HG03469 (cell line): ENCODE data around the gene TCEAL1.
"Not testable (repeated sequence)": the region's sequence is repeated elsewhere in the genome, so short reads cannot be mapped to it uniquely, and the experiment has no call there.

Experiments used
- ATAC-seq: cut with Tn5 transposase; IDR thresholded peaks from one replicate; pipeline ENCODE4 v1.9.1; 2021; ENCODE audit warnings: mild to moderate bottlenecking, moderate library complexity, moderate number of reproducible peaks; ENCODE audit not compliant: unreplicated experiment

Gene TCEAL1

GRCh38 chrX:103631145-103631544 lies 2.4 kb downstream of the TCEAL1 start:
- ATAC-seq: no peak

- ATAC-seq: no peak
These were observed 6.7 kb downstream of the TCEAL1 start for GRCh38 chrX:103635436-103635835.

DNA sequence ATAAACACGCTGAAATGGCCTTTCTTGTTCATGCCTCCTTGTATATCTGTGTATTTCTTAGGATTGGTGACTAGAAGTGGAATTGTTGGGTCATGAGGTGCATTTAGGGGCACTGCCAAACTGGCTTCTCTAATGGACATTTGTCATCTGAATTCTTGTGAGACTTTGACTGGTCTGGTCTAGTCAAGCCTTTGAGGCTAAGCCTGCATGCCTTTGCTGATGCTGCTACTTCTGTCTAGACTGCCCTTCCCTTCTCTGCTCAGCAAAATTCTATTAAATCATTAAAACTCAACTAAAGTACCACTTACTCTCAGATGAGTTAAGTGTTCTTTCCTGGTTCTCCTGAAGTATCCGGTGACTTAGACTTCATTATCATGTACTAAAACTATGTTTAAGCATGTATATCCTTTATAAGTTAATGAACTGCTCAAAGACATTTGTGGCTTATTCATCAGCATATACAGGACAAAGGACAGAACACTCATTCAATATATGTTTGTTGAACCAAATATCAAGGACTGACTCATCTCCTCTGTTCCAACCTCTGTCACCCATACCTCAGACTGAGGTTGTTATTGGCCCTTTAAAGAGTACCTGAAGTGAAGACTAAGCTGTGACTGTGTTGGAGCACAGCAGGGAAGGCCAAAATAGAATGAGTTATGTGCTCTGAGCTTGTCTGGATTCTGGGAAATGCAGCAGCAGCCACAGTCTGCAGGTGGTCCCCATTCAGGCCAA lies 9.0 kb downstream of the TCEAL1 start:
- ATAC-seq: no peak

- ATAC-seq: not testable (repeated sequence)
These were observed 9.9 kb downstream of the TCEAL1 start for GRCh38 chrX:103638479-103639346.

DNA sequence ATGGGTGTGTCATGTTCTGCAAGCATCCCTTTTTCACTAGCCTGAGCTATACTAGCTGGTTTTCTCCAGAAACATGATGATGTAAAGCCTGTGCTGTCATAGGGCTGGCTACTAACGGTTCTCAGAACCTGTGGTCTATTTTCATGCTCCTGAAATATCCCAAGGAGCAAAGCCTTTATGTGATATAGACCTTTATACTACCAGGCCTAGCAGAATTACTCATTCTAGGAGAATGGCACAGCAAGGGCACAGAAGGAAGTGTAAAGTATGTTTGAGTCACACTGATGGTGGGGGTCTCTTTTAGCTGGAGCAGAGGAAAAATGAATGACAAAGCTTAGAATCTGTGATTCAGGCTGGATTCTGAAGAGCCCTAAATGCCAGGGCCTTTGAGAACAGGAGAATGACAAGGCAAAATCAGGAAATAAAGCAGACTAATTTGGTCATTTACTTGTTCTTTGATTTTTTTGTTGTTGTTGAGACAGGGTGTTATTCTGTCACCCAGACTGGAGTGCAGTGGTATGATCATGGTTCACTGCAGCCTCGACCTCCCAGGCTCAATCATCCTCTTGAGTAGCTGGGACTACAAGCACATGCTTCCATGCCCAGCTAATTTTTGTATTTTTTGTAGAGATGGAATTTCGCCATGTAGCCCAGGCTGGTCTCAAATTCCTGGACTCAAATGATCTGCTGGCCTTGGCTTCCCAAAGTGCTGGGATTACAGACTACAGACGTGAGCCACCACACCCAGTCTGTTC lies 11.8 kb downstream of the TCEAL1 start:
- ATAC-seq: no peak

GRCh38 chrX:103644125-103644524 lies 15.3 kb downstream of the TCEAL1 start:
- ATAC-seq: no peak

GRCh38 chrX:103647630-103648029 lies 18.9 kb downstream of the TCEAL1 start:
- ATAC-seq: no peak

- no peak for ATAC-seq
These were observed 22.5 kb downstream of the TCEAL1 start for GRCh38 chrX:103651151-103651773.

GRCh38 chrX:103655230-103656000 lies 26.6 kb downstream of the TCEAL1 start:
- ATAC-seq: not testable (repeated sequence)

- no peak for ATAC-seq
These were observed 27.8 kb downstream of the TCEAL1 start for GRCh38 chrX:103656617-103657016.

DNA sequence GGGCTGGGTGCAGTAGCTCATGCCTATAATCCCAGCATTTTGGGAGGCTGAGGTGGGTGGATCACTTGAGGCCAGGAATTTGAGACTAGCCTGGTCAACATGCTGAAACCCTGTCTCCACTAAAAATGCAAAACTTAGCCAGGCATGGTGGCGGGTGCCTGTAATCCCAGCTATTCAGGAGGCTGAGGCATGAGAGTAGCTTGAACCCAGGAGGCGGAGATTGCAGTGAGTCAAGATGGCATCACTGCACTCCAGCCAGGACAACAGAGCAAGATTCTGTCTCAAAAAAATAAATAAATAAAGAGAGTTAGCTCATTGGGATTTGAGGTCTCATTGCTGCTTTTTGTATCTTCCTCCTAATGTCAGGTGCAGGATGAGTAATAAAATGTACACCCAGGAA lies 28.3 kb downstream of the TCEAL1 start:
- not testable (repeated sequence) for ATAC-seq

GRCh38 chrX:103658681-103659433 lies 30.1 kb downstream of the TCEAL1 start:
- ATAC-seq: no peak

DNA sequence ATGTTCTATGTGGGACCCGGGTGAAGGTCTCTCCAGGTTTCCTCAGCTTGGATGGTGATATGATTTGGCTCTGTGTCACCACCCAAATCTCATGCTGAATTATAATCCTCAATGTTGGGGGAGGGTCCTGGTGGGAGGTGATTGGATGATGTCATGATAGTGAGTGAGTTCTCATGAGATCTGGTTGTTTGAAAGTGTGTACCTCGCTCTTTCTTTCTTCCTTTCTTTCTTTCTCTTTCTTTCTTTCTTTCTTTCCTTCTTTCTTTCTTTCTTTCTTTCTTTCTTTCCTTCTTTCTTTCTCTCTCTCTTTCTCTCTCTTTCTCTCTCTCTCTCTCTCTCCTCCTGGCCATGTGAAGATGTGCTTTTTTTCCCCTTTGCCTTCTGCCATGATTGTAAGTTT lies 30.7 kb downstream of the TCEAL1 start:
- not testable (repeated sequence) for ATAC-seq

DNA sequence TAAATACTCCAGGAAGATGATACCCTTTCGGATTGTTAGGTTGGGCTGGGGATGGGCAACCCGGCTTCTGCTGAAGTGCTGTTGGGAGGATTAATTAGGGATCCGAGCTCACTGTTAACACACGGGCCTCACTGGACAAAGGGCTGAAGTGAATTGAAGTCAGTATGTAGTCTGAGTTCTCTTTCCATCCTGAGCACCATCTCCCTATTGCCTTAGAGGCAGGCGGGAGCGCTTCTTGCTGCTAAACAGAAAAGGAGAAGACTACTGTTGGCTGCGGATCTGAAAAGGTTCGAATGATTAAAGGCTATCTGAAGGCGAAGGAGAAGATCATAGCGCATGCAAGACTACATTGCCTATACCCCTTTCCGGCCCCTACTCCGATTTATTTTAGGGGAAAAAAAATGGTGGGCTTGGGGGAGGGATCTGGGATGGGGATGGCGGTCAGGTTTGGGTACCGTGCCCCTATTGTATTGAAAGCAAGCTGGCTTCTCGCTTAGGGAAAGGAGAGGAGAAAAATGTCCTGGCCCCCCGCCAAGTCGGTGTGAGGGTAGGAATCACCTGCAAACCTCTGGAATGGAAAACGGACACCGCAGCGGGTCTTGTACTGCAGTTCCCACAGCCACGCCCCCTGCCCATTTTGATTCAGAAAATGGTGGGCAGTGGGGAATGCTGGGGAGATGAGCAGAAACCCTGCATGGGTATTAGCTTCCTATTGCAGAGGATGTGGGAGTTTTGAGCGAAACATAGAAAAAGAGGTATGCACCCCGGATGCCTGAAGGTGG lies 35.4 kb downstream of the TCEAL1 start:
- no peak for ATAC-seq

DNA sequence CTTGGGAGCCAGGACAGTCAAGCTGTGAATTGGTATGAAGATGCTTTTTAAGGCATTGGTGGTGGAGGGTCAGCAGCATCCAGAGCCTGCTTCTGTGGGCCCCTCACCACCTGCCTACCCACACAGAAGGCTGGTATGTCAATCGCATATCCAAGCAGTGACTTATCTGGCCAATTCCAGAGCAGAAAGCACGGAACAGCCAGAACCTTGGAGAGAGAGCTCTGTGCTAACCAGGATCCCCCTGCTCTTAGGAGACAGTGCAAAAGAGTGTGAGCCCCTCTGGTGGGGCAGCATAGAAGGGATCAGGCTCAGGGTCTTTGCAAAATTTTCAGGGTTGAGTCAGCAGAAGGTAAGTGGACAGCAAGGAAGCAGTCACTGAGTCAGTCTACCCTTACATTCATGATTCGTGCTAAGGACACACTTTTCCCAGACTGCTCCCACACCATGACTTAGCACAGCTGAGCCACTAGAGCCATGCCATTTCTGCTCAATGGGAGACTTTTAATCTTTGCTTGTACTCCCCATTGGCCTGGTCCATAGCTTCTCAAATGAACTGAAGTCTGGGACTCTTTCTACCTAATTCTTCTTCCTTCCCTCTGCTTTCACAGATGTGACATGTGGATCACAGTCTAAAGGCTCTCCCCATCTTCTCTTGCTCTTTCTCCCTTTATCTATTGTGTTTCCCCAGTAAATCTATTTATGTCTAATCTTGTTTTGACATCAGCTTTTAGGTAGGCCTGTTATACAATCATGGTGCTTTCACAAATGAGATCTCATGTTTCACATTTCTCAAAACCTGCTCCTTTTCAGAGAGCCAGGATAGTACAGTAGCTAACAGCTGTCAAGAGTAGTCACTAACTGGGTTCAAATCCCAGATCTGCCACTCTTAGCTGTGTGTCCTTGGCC lies 37.7 kb downstream of the TCEAL1 start:
- ATAC-seq: no peak

DNA sequence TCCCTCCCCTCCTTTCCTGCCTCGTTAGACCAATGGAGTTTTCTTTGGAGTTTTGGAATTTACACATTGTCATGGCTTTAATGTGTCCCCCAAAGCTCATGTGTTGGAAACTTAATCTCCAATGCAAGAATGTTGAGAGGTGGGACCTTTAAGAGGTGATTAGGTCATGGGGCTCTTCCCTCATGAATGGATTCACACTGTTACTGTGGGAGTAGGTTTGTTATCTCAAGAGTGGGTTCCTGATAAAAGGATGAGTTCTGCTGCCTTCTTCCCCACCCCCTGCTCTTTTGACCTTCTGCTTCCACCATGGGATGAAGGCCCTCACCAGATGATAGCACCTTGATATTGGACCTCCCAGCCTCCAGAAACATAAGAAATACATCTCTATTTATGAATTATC lies 41.0 kb downstream of the TCEAL1 start:
- no peak for ATAC-seq
